PC-9 (cell line): ENCODE results near the gene ZCCHC3. TPM values are rescaled to one million over a fixed set of nuclear protein-coding genes. Genes with fewer than 3 reads are reported as not detected.

Source experiments
- BruUV-seq: library from RNA; stranded (reverse); fragments of 400-500 nt; replicated peaks from 2 replicates; lab custom pipeline; 2021; lab: Mats Ljungman, UMichigan
- CTCF ChIA-PET: fragments of 300-600 bp; sonication (Branson Sonifier 250); formaldehyde crosslinking; loops from one replicate; lab custom pipeline; 2022; ENCODE audit warnings: antibody characterized with exemption; lab: Charles Lee
- POLR2A ChIA-PET: fragments of 300-600 bp; sonication (Branson Sonifier 250); formaldehyde crosslinking; loops from one replicate; lab custom pipeline; 2022; ENCODE audit warnings: antibody characterized with exemption; ENCODE audit not compliant: unreplicated experiment; lab: Charles Lee
- DNase-seq, 2 experiments: peaks; one replicate each; pipeline versions ENCODE4 v3.0.0 to v3.0.0-alpha.2; 2015 to 2022; ENCODE audit warnings: mixed read lengths in 1 of 2
- H2AFZ ChIP-seq: fragments of 200-600 bp; sonication (generic); 2 replicates; pipeline ENCODE4 v1.8.1; 2017; ENCODE audit warnings: antibody characterized with exemption
- H3F3A ChIP-seq: fragments of 200-600 bp; sonication (generic); 2 replicates; pipeline ENCODE4 v1.8.1; 2017; ENCODE audit warnings: antibody characterized with exemption, mild to moderate bottlenecking, low read depth; ENCODE audit not compliant: insufficient read depth
- H3K27ac ChIP-seq: fragments of 200-600 bp; sonication (generic); 2 replicates; pipeline ENCODE4 v1.6.1; 2016; ENCODE audit warnings: mixed run types
- H3K27me3 ChIP-seq: fragments of 200-600 bp; sonication (generic); 2 replicates; pipeline ENCODE4 v1.6.1; 2016; ENCODE audit warnings: low read depth, mixed run types; ENCODE audit not compliant: insufficient read depth
- H3K36me3 ChIP-seq: fragments of 200-600 bp; sonication (generic); 2 replicates; pipeline ENCODE4 v1.6.1; 2016; ENCODE audit warnings: low read depth, mixed run types
- H3K4me1 ChIP-seq: fragments of 200-600 bp; sonication (generic); replicated peaks from 2 replicates; pipeline ENCODE4 v1.6.1; 2016; ENCODE audit warnings: mixed run types; ENCODE audit not compliant: insufficient read depth
- H3K4me2 ChIP-seq: fragments of 200-600 bp; sonication (generic); 2 replicates; pipeline ENCODE4 v1.6.1; 2017; ENCODE audit warnings: mixed run types
- H3K4me3 ChIP-seq: fragments of 200-600 bp; sonication (generic); 2 replicates; pipeline ENCODE4 v1.6.1; 2016; ENCODE audit warnings: mixed run types
- H3K79me2 ChIP-seq: fragments of 200-600 bp; sonication (generic); 2 replicates; pipeline ENCODE4 v1.6.1; 2017; ENCODE audit warnings: low read depth, mixed run types
- H3K9me2 ChIP-seq: fragments of 200-600 bp; sonication (generic); 2 replicates; pipeline ENCODE4 v1.8.1; 2017; ENCODE audit warnings: mild to moderate bottlenecking; ENCODE audit not compliant: insufficient read depth
- H3K9me3 ChIP-seq: fragments of 200-600 bp; sonication (generic); 2 replicates; pipeline ENCODE4 v1.8.1; 2016; ENCODE audit warnings: low read depth; ENCODE audit not compliant: insufficient read depth
- H4K20me1 ChIP-seq: fragments of 200-600 bp; sonication (generic); 2 replicates; pipeline ENCODE4 v1.8.1; 2017; ENCODE audit not compliant: insufficient read depth
- CTCF ChIP-seq: fragments of 200-600 bp; sonication (generic); conservative IDR thresholded peaks from 2 replicates; pipeline ENCODE4 v1.6.1; 2017; ENCODE audit warnings: mixed run types, antibody characterized with exemption, mild to moderate bottlenecking, moderate library complexity
- EZH2 ChIP-seq: fragments of 200-600 bp; sonication (generic); IDR thresholded peaks from 2 replicates; pipeline ENCODE4 v1.8.0; 2017; ENCODE audit warnings: antibody characterized with exemption, low read depth
- intact Hi-C: fragments of 100-400 bp; cut with micrococcal nuclease; formaldehyde crosslinking; loops from one replicate; pipeline ENCODE4 v1.10.0; 2022; ENCODE audit not compliant: unreplicated experiment
- total RNA-seq: library from RNA; stranded (reverse); gene quantifications from 2 replicates; pipeline ENCODE4 v1.2.3, GENCODE V29; 2021

Gene ZCCHC3
- total RNA-seq, 1 experiment from 2014 or later: 17.7 TPM

DNA sequence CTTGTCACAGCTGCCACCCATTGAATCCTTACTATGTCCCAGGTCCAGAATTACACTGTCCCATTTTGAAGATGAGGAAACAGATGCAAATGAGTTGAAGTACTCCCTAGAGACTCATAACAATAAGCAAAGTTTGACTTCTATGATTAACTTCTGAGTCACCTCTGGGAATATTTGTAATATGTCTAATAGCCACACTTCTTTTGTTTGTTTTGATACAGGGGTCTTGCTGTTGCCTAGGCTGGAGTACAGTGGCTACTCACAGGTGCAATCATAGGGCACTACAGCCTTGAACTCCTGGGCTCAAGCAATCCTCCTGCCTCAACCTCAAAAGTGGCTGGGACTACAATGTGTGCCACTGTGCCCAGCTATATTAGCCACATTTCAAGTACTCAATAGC, 16.6 kb downstream of the ZCCHC3 start:
- Histone ChIP-seq H3K9me3 (no peaks in the 10 kb centered on the region), H3F3A (no peaks in the 10 kb centered on the region), H3K36me3 (no peaks in the 10 kb centered on the region), H4K20me1 (no peaks in the 10 kb centered on the region), H3K79me2 (no peaks in the 10 kb centered on the region), H3K4me1 (peaks cover 14% of the 10 kb centered on the region), H2AFZ (no peak overlapping the region), H3K4me2 (0 out of 2 replicates have a peak overlapping the region, but pooled peaks have one; percentile 1), H3K4me3 (no peak overlapping the region), H3K9me2 (no peaks in the 10 kb centered on the region), H3K27ac (no peak overlapping the region), H3K27me3 (no peaks in the 10 kb centered on the region)
- POLR2A ChIA-PET: interaction anchor here (0.6 kb wide), 1 partner anchor 24 kb away, joined by 7 read pairs; no protein-coding TSS in a partner anchor
- intact Hi-C loops: no loop called here
- CTCF ChIA-PET: no interaction called here
- DNase-seq: peak in 1 of 2 experiments; percentile 89
- TF ChIP-seq EZH2 (no peak), CTCF (no peak)
- BruUV-seq: no TSS peak

DNA sequence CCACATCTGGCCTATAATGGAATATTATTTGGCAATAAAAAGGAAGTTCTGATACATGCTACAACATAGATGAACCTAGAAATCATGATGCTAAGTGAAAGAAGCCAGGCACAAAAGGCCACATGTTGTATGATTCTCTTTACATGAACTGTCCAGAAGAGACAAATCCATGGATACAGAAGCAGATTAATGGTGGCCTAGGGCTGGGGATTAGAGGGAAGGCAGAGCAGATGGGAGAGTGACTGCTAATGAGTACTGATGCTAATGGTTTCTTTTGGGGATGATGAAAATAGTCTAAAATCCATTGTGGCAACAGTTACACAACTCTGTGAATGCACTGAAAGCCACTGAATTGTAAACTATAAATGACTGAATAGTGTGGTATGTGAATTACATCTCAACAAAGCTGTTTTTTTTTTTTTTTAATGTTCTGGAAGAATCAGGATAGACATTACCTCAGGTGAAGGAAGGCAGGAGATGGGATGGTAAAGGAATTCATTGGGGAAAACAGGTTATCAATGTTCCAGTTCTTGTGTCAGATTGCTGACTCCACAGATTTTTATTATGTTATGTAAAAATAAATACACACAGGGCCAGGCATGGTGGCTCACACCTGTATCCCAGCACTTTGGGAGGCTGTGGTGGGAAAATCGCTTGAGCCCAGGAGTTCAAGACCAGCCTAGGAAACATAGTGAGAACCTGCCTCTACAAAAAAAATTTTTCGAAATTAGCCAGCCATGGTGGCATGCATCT, 19.1 kb downstream of the ZCCHC3 start:
- H2AFZ ChIP-seq: no peak overlapping the region
- CTCF ChIA-PET: no interaction called here

More for the DNA sequence above, 19.1 kb downstream of the ZCCHC3 start:
- POLR2A ChIA-PET: no interaction called here
- H3K4me1 ChIP-seq: peaks cover 14% of the 10 kb centered on the region
- no peaks in the 10 kb centered on the region for H4K20me1 ChIP-seq
- intact Hi-C loops: no loop called here
- H3K9me3 ChIP-seq: no peaks in the 10 kb centered on the region
- H3K27ac ChIP-seq: no peak overlapping the region
- no peaks in the 10 kb centered on the region for H3K27me3 ChIP-seq
- no peak for DNase-seq
- H3F3A ChIP-seq: no peaks in the 10 kb centered on the region
- BruUV-seq: no TSS peak
- no peaks in the 10 kb centered on the region for H3K9me2 ChIP-seq
- no peak overlapping the region for H3K4me2 ChIP-seq
- no peaks in the 10 kb centered on the region for H3K79me2 ChIP-seq
- TF ChIP-seq EZH2: no peak
- TF ChIP-seq CTCF: no peak
- H3K36me3 ChIP-seq: no peaks in the 10 kb centered on the region
- no peak overlapping the region for H3K4me3 ChIP-seq
